Measurements from ENCODE around the gene CAMKMT. TPM values are rescaled to one million over a fixed set of nuclear protein-coding genes. Genes with fewer than 3 reads are reported as not detected.

The CAMKMT gene
- total RNA-seq, 3 donors from 2014 or later (not counting 1 experiment from before 2014, with no cell fraction given) = 18.1 to 25.0 (median 20.6) TPM

GRCh38 chr2:44392338-44392943 is 30.7 kb downstream of the CAMKMT start:
- ATAC-seq (no peak), DNase-seq (peak in 1 of 2 donors; percentile 63)
- H3K4me1 Mint-ChIP-seq = peaks cover 10% of the 10 kb centered on the region in 2 donors
- 63% methylated on average over 1 of the region's 3 CpGs for WGBS (ENCODE audit: insufficient coverage)
- Histone ChIP-seq H3K36me3 (ENCODE audit: control insufficient read depth, insufficient read depth, low read length) (no peaks in the 10 kb centered on the region), H3K4me1 (ENCODE audit: control insufficient read depth, insufficient read depth, low read length) (no peaks in the 10 kb centered on the region), H3K4me3 (ENCODE audit: low read length) (no peak overlapping the region), H3K27me3 (ENCODE audit: control insufficient read depth, insufficient read depth, low read length) (no peaks in the 10 kb centered on the region), H3K9me3 (ENCODE audit: control insufficient read depth, insufficient read depth, low read length) (no peaks in the 10 kb centered on the region), H3K27ac (ENCODE audit: low read length) (no peak overlapping the region)
- no peak overlapping the region for H3K4me3 Mint-ChIP-seq
- no peaks in the 10 kb centered on the region for H3K9me3 Mint-ChIP-seq
- H3K27ac Mint-ChIP-seq = no peak overlapping the region
- no peaks in the 10 kb centered on the region for H3K27me3 Mint-ChIP-seq (ENCODE audit: low read depth in 2 of 2)
- peak; percentile 56 for TF ChIP-seq CTCF (IDR thresholded peaks at IDR 0.05)
- H3K36me3 Mint-ChIP-seq = peaks cover 10% of the 10 kb centered on the region
- intact Hi-C loops (cut with micrococcal nuclease) = no loop called here

- Mint-ChIP-seq H3K36me3 (no peaks in the 10 kb centered on the region), H3K27me3 (ENCODE audit: low read depth in 2 of 2) (no peaks in the 10 kb centered on the region), H3K27ac (no peak overlapping the region), H3K4me3 (no peak overlapping the region), H3K9me3 (no peaks in the 10 kb centered on the region), H3K4me1 (peaks cover 0 to 6% of the 10 kb centered on the region in 2 donors)
- WGBS (ENCODE audit: insufficient coverage) = 48% methylated on average over 4 of the region's 7 CpGs
- H3K27ac ChIP-seq (ENCODE audit: low read length) = no peak overlapping the region
- no peaks in the 10 kb centered on the region for H3K4me1 ChIP-seq (ENCODE audit: control insufficient read depth, insufficient read depth, low read length)
- no peak for DNase-seq
- no peaks in the 10 kb centered on the region for H3K9me3 ChIP-seq (ENCODE audit: control insufficient read depth, insufficient read depth, low read length)
- no peaks in the 10 kb centered on the region for H3K36me3 ChIP-seq (ENCODE audit: control insufficient read depth, insufficient read depth, low read length)
- intact Hi-C loops (cut with micrococcal nuclease) = no loop called here
- H3K4me3 ChIP-seq (ENCODE audit: low read length) = no peak overlapping the region
- no peaks in the 10 kb centered on the region for H3K27me3 ChIP-seq (ENCODE audit: control insufficient read depth, insufficient read depth, low read length)
- TF ChIP-seq CTCF (IDR thresholded peaks at IDR 0.05) = no peak
- ATAC-seq = no peak
Measured at GRCh38 chr2:44397447-44398175, 35.9 kb downstream of the CAMKMT start.

- H3K27ac Mint-ChIP-seq = no peak overlapping the region
Measured at GRCh38 chr2:44398243-44398897, 36.6 kb downstream of the CAMKMT start.

More at GRCh38 chr2:44398243-44398897, 36.6 kb downstream of the CAMKMT start:
- Histone ChIP-seq H3K4me1 (ENCODE audit: control insufficient read depth, insufficient read depth, low read length) (no peaks in the 10 kb centered on the region), H3K36me3 (ENCODE audit: control insufficient read depth, insufficient read depth, low read length) (no peaks in the 10 kb centered on the region), H3K27ac (ENCODE audit: low read length) (no peak overlapping the region), H3K4me3 (ENCODE audit: low read length) (no peak overlapping the region), H3K27me3 (ENCODE audit: control insufficient read depth, insufficient read depth, low read length) (no peaks in the 10 kb centered on the region), H3K9me3 (ENCODE audit: control insufficient read depth, insufficient read depth, low read length) (no peaks in the 10 kb centered on the region)
- intact Hi-C loops (cut with micrococcal nuclease) = no loop called here
- WGBS (ENCODE audit: insufficient coverage) = 95% methylated on average over 2 of the region's 6 CpGs
- H3K4me1 Mint-ChIP-seq = peaks cover 0 to 6% of the 10 kb centered on the region in 2 donors
- no peak for DNase-seq
- no peak for ATAC-seq
- H3K9me3 Mint-ChIP-seq = no peaks in the 10 kb centered on the region
- no peak for TF ChIP-seq CTCF (IDR thresholded peaks at IDR 0.05)
- H3K4me3 Mint-ChIP-seq = no peak overlapping the region
- H3K27me3 Mint-ChIP-seq (ENCODE audit: low read depth in 2 of 2) = no peaks in the 10 kb centered on the region
- no peaks in the 10 kb centered on the region for H3K36me3 Mint-ChIP-seq
